H1 (cell line): ENCODE data around the gene GOLGA3. TPM values are rescaled to one million over a fixed set of nuclear protein-coding genes. Genes with fewer than 3 reads are reported as not detected.

Source experiments
- BCL11A ChIP-seq, 2 experiments: IDR thresholded peaks; one replicate each; pipeline ENCODE4 v1.6.1; 2011; ENCODE audit warnings: low read depth in 2 of 2, low read length in 2 of 2, mild to moderate bottlenecking in 2 of 2
- CHD2 ChIP-seq: IDR thresholded peaks from 2 replicates; pipeline ENCODE4 v1.6.1; 2012; ENCODE audit warnings: low read length, improper control_type of control experiment
- HDAC6 ChIP-seq: IDR thresholded peaks from one replicate; pipeline ENCODE4 v1.7.1; 2012; ENCODE audit warnings: low read depth, mild to moderate bottlenecking, inconsistent platforms, low read length, moderate library complexity
- KDM4A ChIP-seq: IDR thresholded peaks from one replicate; pipeline ENCODE4 v1.7.1; 2012; ENCODE audit warnings: low read depth, mild to moderate bottlenecking, moderate library complexity, low read length, inconsistent platforms; ENCODE audit not compliant: severe bottlenecking
- PHF8 ChIP-seq: fragments of 200-600 bp; sonication (generic); conservative IDR thresholded peaks from 2 replicates; pipeline ENCODE4 v1.7.1; 2012; ENCODE audit warnings: low read depth, mild to moderate bottlenecking, inconsistent platforms, low read length, moderate library complexity
- RAD21 ChIP-seq, 2 experiments: IDR thresholded peaks in 1 of 2; conservative IDR thresholded peaks in 1 of 2; 2 replicates each; pipeline ENCODE4 v1.6.1; 2011; ENCODE audit warnings: low read depth in 2 of 2, low read length in 2 of 2, improper control_type of control experiment in 1 of 2, inconsistent platforms in 1 of 2, mild to moderate bottlenecking in 1 of 2, moderate library complexity in 1 of 2
- RBBP5 ChIP-seq: IDR thresholded peaks from 2 replicates; pipeline ENCODE4 v1.7.1; 2012; ENCODE audit warnings: low read depth, mild to moderate bottlenecking, inconsistent platforms, low read length, moderate library complexity, borderline replicate concordance
- SIN3A ChIP-seq, 2 experiments: IDR thresholded peaks in 1 of 2; conservative IDR thresholded peaks in 1 of 2; 2 replicates each; pipeline ENCODE4 v1.6.1; 2011 to 2012; ENCODE audit warnings: low read length in 2 of 2, improper control_type of control experiment in 1 of 2, low read depth in 1 of 2, mild to moderate bottlenecking in 1 of 2
- SP4 ChIP-seq: IDR thresholded peaks from 2 replicates; pipeline ENCODE4 v1.6.1; 2012; ENCODE audit warnings: low read length, inconsistent platforms
- TBP ChIP-seq: IDR thresholded peaks from 2 replicates; pipeline ENCODE4 v1.6.1; 2011; ENCODE audit warnings: low read depth, low read length, improper control_type of control experiment
- TCF12 ChIP-seq: IDR thresholded peaks from 2 replicates; pipeline ENCODE4 v1.6.1; 2011; ENCODE audit warnings: low read depth, mild to moderate bottlenecking, low read length
- polyA plus RNA-seq, 7 experiments: library from polyadenylated mRNA; depleted of rRNA in 3 of 7; stranded (reverse) in 5 of 7; unstranded in 2 of 7; fragments of >200 nt in 5 of 7; fragments of 200-250 nt in 2 of 7; gene quantifications; 1 replicate in 5 of 7; 2 replicates in 1 of 7; 4 replicates in 1 of 7; pipeline versions ENCODE4 v1.2.1 to v1.2.3, GENCODE V29; 2011 to 2013; ENCODE audit warnings: missing spikeins in 2 of 7, mixed read lengths in 2 of 7
- total RNA-seq: library from RNA; stranded (reverse); fragmentation: NEBNext Ultra II Directional; extraction: Animal tissue kit (Norgen Biotek cat#: 25700); gene quantifications from 2 replicates; pipeline ENCODE4 v1.2.1, GENCODE V29; 2021

Gene GOLGA3
- total and polyA plus RNA-seq, 2 of the 8 experiments (the other 6 are each of a cell fraction or from before 2014, with no cell fraction given) = 6.4 to 33.1 TPM

- TF ChIP-seq PHF8 (no peak), CHD2 (no peak), TBP (no peak), RBBP5 (no peak), KDM4A (no peak), HDAC6 (no peak), SP4 (no peak), BCL11A (IDR thresholded peaks at IDR 0.05; ENCODE audit: low read depth in 2 of 2, low read length in 2 of 2) (no peak), SIN3A (conservative IDR thresholded peaks at IDR 0.05 in 1 of 2, IDR thresholded peaks at IDR 0.05 in 1 of 2; ENCODE audit: low read depth in 1 of 2, low read length in 2 of 2) (no peak), RAD21 (IDR thresholded peaks at IDR 0.05 in 1 of 2, conservative IDR thresholded peaks at IDR 0.05 in 1 of 2; ENCODE audit: low read depth in 2 of 2, low read length in 2 of 2) (no peak), TCF12 (no peak)
These were observed 40.1 kb downstream of the GOLGA3 start (continued) for GRCh38 chr12:132788375-132789098.
